Activated T-helper 2 cell treated with anti-CD3 and anti-CD28 coated beads, Interferon-gamma antibody, Interleukin-2, Interleukin-4, amounts not matched to agents 10 μg/mL and 5 μg/mL and 100 μg/mL, durations not matched to agents 14 hours and 24 hours and 36 hours (primary cell): ENCODE data around the gene ZNF106. TPM values are rescaled to one million over a fixed set of nuclear protein-coding genes. Genes with fewer than 3 reads are reported as not detected.

Source experiments
- DNase-seq: peaks from one replicate; pipeline ENCODE4 v3.0.0; 2021; ENCODE audit warnings: low spot score
- H3K27ac Mint-ChIP-seq: one replicate; pipeline ENCODE4 v1.8.0; 2021; ENCODE audit warnings: mixed read lengths
- H3K27me3 Mint-ChIP-seq: one replicate; pipeline ENCODE4 v1.8.0; 2021; ENCODE audit warnings: low read depth, mixed read lengths
- H3K36me3 Mint-ChIP-seq: one replicate; pipeline ENCODE4 v1.8.0; 2021; ENCODE audit warnings: low read depth, mixed read lengths
- H3K4me1 Mint-ChIP-seq: one replicate; pipeline ENCODE4 v1.8.0; 2021; ENCODE audit warnings: low read depth, mixed read lengths
- H3K4me3 Mint-ChIP-seq: one replicate; pipeline ENCODE4 v1.8.0; 2021; ENCODE audit warnings: low read depth, mild to moderate bottlenecking, moderate library complexity, mixed read lengths
- H3K9me3 Mint-ChIP-seq: one replicate; pipeline ENCODE4 v1.8.0; 2021; ENCODE audit warnings: mixed read lengths
- intact Hi-C: fragments of 100-400 bp; cut with micrococcal nuclease; formaldehyde crosslinking; loops from one replicate; pipeline ENCODE4 v1.15.1; 2023
- total RNA-seq: library from RNA; stranded (reverse); gene quantifications from 2 replicates; pipeline ENCODE4 v1.2.3, GENCODE V29; 2022

Gene ZNF106
- total RNA-seq, 1 donor from 2014 or later: 65.8 TPM

- Mint-ChIP-seq H3K27ac (no peak overlapping the region), H3K36me3 (no peaks in the 10 kb centered on the region), H3K27me3 (no peaks in the 10 kb centered on the region), H3K4me1 (no peaks in the 10 kb centered on the region), H3K4me3 (no peak overlapping the region), H3K9me3 (no peaks in the 10 kb centered on the region)
- intact Hi-C loops: no loop called here
- no peak for DNase-seq
Measured at GRCh38 chr15:42394106-42394505, 96.8 kb downstream of the ZNF106 start.

GRCh38 chr15:42392309-42393024 is 98.5 kb downstream of the ZNF106 start:
- no peak for DNase-seq
- Mint-ChIP-seq H3K4me1 (no peaks in the 10 kb centered on the region), H3K9me3 (no peaks in the 10 kb centered on the region), H3K36me3 (no peaks in the 10 kb centered on the region), H3K27me3 (no peaks in the 10 kb centered on the region), H3K4me3 (no peak overlapping the region), H3K27ac (no peak overlapping the region)
- intact Hi-C loops: no loop called here

GRCh38 chr15:42387603-42388002 is 103.3 kb downstream of the ZNF106 start:
- no peaks in the 10 kb centered on the region for H3K4me1 Mint-ChIP-seq
- H3K36me3 Mint-ChIP-seq: no peaks in the 10 kb centered on the region
- H3K9me3 Mint-ChIP-seq: no peaks in the 10 kb centered on the region
- H3K27me3 Mint-ChIP-seq: no peaks in the 10 kb centered on the region
- no peak overlapping the region for H3K4me3 Mint-ChIP-seq
- H3K27ac Mint-ChIP-seq: no peak overlapping the region
- intact Hi-C loops: no loop called here
- DNase-seq: no peak

- H3K27ac Mint-ChIP-seq: no peak overlapping the region
- H3K4me3 Mint-ChIP-seq: no peak overlapping the region
- intact Hi-C loops: no loop called here
- no peak for DNase-seq
- H3K36me3 Mint-ChIP-seq: no peaks in the 10 kb centered on the region
- H3K4me1 Mint-ChIP-seq: no peaks in the 10 kb centered on the region
- no peaks in the 10 kb centered on the region for H3K27me3 Mint-ChIP-seq
- H3K9me3 Mint-ChIP-seq: no peaks in the 10 kb centered on the region
Measured at GRCh38 chr15:42385980-42386700, 104.8 kb downstream of the ZNF106 start.

- H3K27ac Mint-ChIP-seq: no peak overlapping the region
- H3K4me1 Mint-ChIP-seq: no peaks in the 10 kb centered on the region
- no peak overlapping the region for H3K4me3 Mint-ChIP-seq
- H3K27me3 Mint-ChIP-seq: no peaks in the 10 kb centered on the region
- no peaks in the 10 kb centered on the region for H3K36me3 Mint-ChIP-seq
- DNase-seq: no peak
- no peaks in the 10 kb centered on the region for H3K9me3 Mint-ChIP-seq
- intact Hi-C loops: no loop called here
Measured at GRCh38 chr15:42385206-42385979, 105.5 kb downstream of the ZNF106 start.

GRCh38 chr15:42384597-42384996 is 106.3 kb downstream of the ZNF106 start:
- no peak overlapping the region for H3K27ac Mint-ChIP-seq
- intact Hi-C loops: no loop called here
- no peaks in the 10 kb centered on the region for H3K27me3 Mint-ChIP-seq
- H3K4me1 Mint-ChIP-seq: no peaks in the 10 kb centered on the region
- H3K4me3 Mint-ChIP-seq: no peak overlapping the region
- DNase-seq: no peak
- H3K36me3 Mint-ChIP-seq: no peaks in the 10 kb centered on the region
- no peaks in the 10 kb centered on the region for H3K9me3 Mint-ChIP-seq

- no peak overlapping the region for H3K4me3 Mint-ChIP-seq
- H3K36me3 Mint-ChIP-seq: no peaks in the 10 kb centered on the region
- H3K27me3 Mint-ChIP-seq: peaks cover 2% of the 10 kb centered on the region
- no peak overlapping the region for H3K27ac Mint-ChIP-seq
- H3K9me3 Mint-ChIP-seq: peaks cover 9% of the 10 kb centered on the region
- H3K4me1 Mint-ChIP-seq: no peaks in the 10 kb centered on the region
- intact Hi-C loops: no loop called here
- DNase-seq: no peak
Measured at GRCh38 chr15:42378011-42378410, 112.9 kb downstream of the ZNF106 start.

GRCh38 chr15:42375941-42376340 is 115.0 kb downstream of the ZNF106 start:
- Mint-ChIP-seq H3K36me3 (no peaks in the 10 kb centered on the region), H3K4me3 (no peak overlapping the region), H3K27me3 (peaks cover 2% of the 10 kb centered on the region), H3K4me1 (no peaks in the 10 kb centered on the region), H3K9me3 (peaks cover 9% of the 10 kb centered on the region), H3K27ac (no peak overlapping the region)
- DNase-seq: no peak
- intact Hi-C loops: no loop called here

GRCh38 chr15:42375252-42375651 is 115.7 kb downstream of the ZNF106 start:
- DNase-seq: no peak
- Mint-ChIP-seq H3K36me3 (no peaks in the 10 kb centered on the region), H3K4me3 (no peak overlapping the region), H3K4me1 (no peaks in the 10 kb centered on the region), H3K9me3 (peaks cover 9% of the 10 kb centered on the region), H3K27me3 (peaks cover 2% of the 10 kb centered on the region), H3K27ac (no peak overlapping the region)
- intact Hi-C loops: no loop called here

- no peak for DNase-seq
- Mint-ChIP-seq H3K4me3 (no peak overlapping the region), H3K27ac (no peak overlapping the region), H3K4me1 (no peaks in the 10 kb centered on the region), H3K36me3 (no peaks in the 10 kb centered on the region), H3K27me3 (peaks cover 2% of the 10 kb centered on the region), H3K9me3 (peaks cover 9% of the 10 kb centered on the region)
- intact Hi-C loops: no loop called here
Measured at GRCh38 chr15:42374810-42375209, 116.1 kb downstream of the ZNF106 start.

GRCh38 chr15:42373936-42374335 is 117.0 kb downstream of the ZNF106 start:
- intact Hi-C loops: no loop called here
- Mint-ChIP-seq H3K36me3 (no peaks in the 10 kb centered on the region), H3K9me3 (peaks cover 9% of the 10 kb centered on the region), H3K4me1 (no peaks in the 10 kb centered on the region), H3K4me3 (no peak overlapping the region), H3K27me3 (no peaks in the 10 kb centered on the region), H3K27ac (no peak overlapping the region)
- DNase-seq: no peak

GRCh38 chr15:42373274-42373673 is 117.7 kb downstream of the ZNF106 start:
- Mint-ChIP-seq H3K27ac (no peak overlapping the region), H3K4me3 (no peak overlapping the region), H3K9me3 (peaks cover 9% of the 10 kb centered on the region), H3K36me3 (no peaks in the 10 kb centered on the region), H3K4me1 (no peaks in the 10 kb centered on the region), H3K27me3 (no peaks in the 10 kb centered on the region)
- intact Hi-C loops: no loop called here
- DNase-seq: no peak

GRCh38 chr15:42371096-42371495 is 119.8 kb downstream of the ZNF106 start:
- Mint-ChIP-seq H3K9me3 (no peaks in the 10 kb centered on the region), H3K27ac (no peak overlapping the region), H3K36me3 (no peaks in the 10 kb centered on the region), H3K4me3 (no peak overlapping the region), H3K27me3 (no peaks in the 10 kb centered on the region), H3K4me1 (no peaks in the 10 kb centered on the region)
- no peak for DNase-seq
- intact Hi-C loops: no loop called here
